GM23338 (cell line): ENCODE data around the gene USP49. TPM values are rescaled to one million over a fixed set of nuclear protein-coding genes. Genes with fewer than 3 reads are reported as not detected.

Source experiments
- EZH2 ChIP-seq: fragments of 200-600 bp; sonication (generic); IDR thresholded peaks from one replicate; pipeline ENCODE4 v1.8.0; 2017; ENCODE audit warnings: antibody characterized with exemption, mild to moderate bottlenecking, low read depth; ENCODE audit not compliant: unreplicated experiment
- EZH2phosphoT487 ChIP-seq: fragments of 200-600 bp; sonication (generic); IDR thresholded peaks from one replicate; pipeline ENCODE4 v1.8.1; 2018; ENCODE audit warnings: antibody characterized with exemption; ENCODE audit not compliant: unreplicated experiment
- JUNB ChIP-seq: IDR thresholded peaks from one replicate; pipeline ENCODE4 v1.6.1; 2016; ENCODE audit warnings: antibody characterized with exemption; ENCODE audit not compliant: unreplicated experiment
- NANOG ChIP-seq: IDR thresholded peaks from 2 replicates; pipeline ENCODE4 v1.6.1; 2016; ENCODE audit warnings: antibody characterized with exemption, borderline replicate concordance
- STAT1 ChIP-seq: IDR thresholded peaks from one replicate; pipeline ENCODE4 v1.6.1; 2016; ENCODE audit warnings: antibody characterized with exemption; ENCODE audit not compliant: unreplicated experiment
- ZNF331 ChIP-seq: fragments of 250-450 bp; sonication (Bioruptor Pico); IDR thresholded peaks from 2 replicates; pipeline ENCODE4 v1.5.0; 2020; ENCODE audit warnings: low read depth, mild to moderate bottlenecking, moderate library complexity
- polyA plus RNA-seq: library from polyadenylated mRNA; unstranded; fragments of >200 nt; fragmentation: Nextera tagmentation; extraction: Ambion mirVana; gene quantifications from 2 replicates; pipeline ENCODE4 v1.2.1, GENCODE V29; 2016
- small RNA-seq: library from RNA; depleted of rRNA; stranded (forward); fragments of <200 nt; gene quantifications from one replicate; pipeline ENCODE3, GENCODE V24; 2014; ENCODE audit warnings: low replicate concordance
- total RNA-seq: library from RNA; depleted of rRNA; stranded (reverse); fragments of >200 nt; shearing (Covaris generic); gene quantifications from 2 replicates; pipeline ENCODE4 v1.2.3, GENCODE V29; 2014; rRNA removed
- TF ChIP-seq, protein P1 (sequence below): IDR thresholded peaks from one replicate; pipeline ENCODE4 v1.6.1; 2018; ENCODE audit warnings: antibody characterized with exemption; ENCODE audit not compliant: unreplicated experiment
- TF ChIP-seq, protein P2 (sequence below): IDR thresholded peaks from 2 replicates; pipeline ENCODE4 v1.6.1; 2016; ENCODE audit warnings: antibody characterized with exemption

Gene USP49
- total and polyA plus RNA-seq, 2 experiments from 2014 or later = 5.9 to 21.5 TPM

DNA sequence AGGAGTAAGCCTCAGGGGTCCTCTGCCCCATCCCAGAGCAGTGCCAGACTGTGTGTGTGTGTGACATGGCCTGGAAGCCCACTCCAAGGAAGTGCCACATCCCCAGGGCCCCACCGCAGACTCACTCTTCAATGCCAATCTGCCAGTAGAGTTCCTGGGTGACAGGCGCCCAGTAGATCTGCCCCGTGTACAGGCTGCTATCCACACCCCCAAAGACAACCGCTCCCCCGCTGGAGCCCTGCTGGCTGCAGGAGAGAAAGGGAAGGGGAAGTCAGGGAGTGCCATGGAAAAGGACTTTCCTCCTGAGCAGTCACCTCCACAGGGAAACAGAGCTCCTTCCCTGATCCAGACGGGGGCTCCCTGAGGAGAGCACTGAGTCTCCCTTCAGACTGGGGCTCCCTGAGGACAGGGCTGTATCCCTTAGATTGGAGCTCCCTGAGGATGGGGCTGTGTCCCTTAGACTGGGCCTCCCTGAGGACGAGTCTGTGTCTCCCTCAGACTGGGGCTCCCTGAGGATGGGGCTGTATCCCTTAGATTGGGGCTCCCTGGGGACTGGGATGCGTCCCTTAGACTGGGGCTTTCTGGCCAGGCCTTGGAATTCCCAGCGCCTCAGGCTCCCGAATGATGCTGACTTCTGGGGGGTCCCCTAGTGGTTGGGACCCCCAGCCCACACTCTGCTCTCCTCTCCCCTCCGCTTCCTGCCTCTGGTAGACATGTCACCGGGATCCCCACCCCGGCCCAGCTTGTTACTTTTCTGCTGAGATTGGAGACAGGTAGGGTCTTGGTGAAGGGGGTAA lies 154.6 kb downstream of the USP49 start (continued):
- TF ChIP-seq, protein P1, sequence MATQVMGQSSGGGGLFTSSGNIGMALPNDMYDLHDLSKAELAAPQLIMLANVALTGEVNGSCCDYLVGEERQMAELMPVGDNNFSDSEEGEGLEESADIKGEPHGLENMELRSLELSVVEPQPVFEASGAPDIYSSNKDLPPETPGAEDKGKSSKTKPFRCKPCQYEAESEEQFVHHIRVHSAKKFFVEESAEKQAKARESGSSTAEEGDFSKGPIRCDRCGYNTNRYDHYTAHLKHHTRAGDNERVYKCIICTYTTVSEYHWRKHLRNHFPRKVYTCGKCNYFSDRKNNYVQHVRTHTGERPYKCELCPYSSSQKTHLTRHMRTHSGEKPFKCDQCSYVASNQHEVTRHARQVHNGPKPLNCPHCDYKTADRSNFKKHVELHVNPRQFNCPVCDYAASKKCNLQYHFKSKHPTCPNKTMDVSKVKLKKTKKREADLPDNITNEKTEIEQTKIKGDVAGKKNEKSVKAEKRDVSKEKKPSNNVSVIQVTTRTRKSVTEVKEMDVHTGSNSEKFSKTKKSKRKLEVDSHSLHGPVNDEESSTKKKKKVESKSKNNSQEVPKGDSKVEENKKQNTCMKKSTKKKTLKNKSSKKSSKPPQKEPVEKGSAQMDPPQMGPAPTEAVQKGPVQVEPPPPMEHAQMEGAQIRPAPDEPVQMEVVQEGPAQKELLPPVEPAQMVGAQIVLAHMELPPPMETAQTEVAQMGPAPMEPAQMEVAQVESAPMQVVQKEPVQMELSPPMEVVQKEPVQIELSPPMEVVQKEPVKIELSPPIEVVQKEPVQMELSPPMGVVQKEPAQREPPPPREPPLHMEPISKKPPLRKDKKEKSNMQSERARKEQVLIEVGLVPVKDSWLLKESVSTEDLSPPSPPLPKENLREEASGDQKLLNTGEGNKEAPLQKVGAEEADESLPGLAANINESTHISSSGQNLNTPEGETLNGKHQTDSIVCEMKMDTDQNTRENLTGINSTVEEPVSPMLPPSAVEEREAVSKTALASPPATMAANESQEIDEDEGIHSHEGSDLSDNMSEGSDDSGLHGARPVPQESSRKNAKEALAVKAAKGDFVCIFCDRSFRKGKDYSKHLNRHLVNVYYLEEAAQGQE = no peak
- no peak for TF ChIP-seq JUNB
- TF ChIP-seq STAT1 = no peak
- TF ChIP-seq, protein P2, sequence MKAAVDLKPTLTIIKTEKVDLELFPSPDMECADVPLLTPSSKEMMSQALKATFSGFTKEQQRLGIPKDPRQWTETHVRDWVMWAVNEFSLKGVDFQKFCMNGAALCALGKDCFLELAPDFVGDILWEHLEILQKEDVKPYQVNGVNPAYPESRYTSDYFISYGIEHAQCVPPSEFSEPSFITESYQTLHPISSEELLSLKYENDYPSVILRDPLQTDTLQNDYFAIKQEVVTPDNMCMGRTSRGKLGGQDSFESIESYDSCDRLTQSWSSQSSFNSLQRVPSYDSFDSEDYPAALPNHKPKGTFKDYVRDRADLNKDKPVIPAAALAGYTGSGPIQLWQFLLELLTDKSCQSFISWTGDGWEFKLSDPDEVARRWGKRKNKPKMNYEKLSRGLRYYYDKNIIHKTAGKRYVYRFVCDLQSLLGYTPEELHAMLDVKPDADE = no peak
- no peak for TF ChIP-seq EZH2phosphoT487
- no peak for TF ChIP-seq NANOG
- TF ChIP-seq ZNF331 (CRISPR knock-in tag) = no peak
- no peak for TF ChIP-seq EZH2

Small RNAs within 50 kb of the gene (small RNA-seq; reads per million reads assigned to genes)
- not detected for gene AL365205.2
- gene AL365205.3 = not detected
- not detected for gene RF00019
- gene RF00393 = not detected

Other genes starting within 250 kb of the USP49 start
- 1.7 and 4.3 TPM in 2 replicates for gene TFEB, start 159.8 kb downstream of the USP49 start, total RNA-seq
- gene TFEB, start 159.8 kb downstream of the USP49 start, polyA plus RNA-seq = 1.1 and 1.3 TPM in 2 replicates
- gene PGC, start 148.0 kb downstream of the USP49 start, total RNA-seq = not detected in 2 replicates
- not detected in 2 replicates for gene PGC, start 148.0 kb downstream of the USP49 start, polyA plus RNA-seq
- 3.3 and 4.9 TPM in 2 replicates for gene FRS3, start 115.5 kb downstream of the USP49 start, total RNA-seq
- gene FRS3, start 115.5 kb downstream of the USP49 start, polyA plus RNA-seq = 1.3 and 2.0 TPM in 2 replicates
- 0.66 and 0.89 TPM in 2 replicates for gene PRICKLE4, start 114.6 kb downstream of the USP49 start, total RNA-seq
- gene PRICKLE4, start 114.6 kb downstream of the USP49 start, polyA plus RNA-seq = 0.42 and 0.48 TPM in 2 replicates
- gene TOMM6, start 107.7 kb downstream of the USP49 start, total RNA-seq = 180 and 195 TPM in 2 replicates
- 357 and 372 TPM in 2 replicates for gene TOMM6, start 107.7 kb downstream of the USP49 start, polyA plus RNA-seq
- 39.3 and 47.2 TPM in 2 replicates for gene MED20, start 25.8 kb upstream of the USP49 start, total RNA-seq
- 18.1 and 20.1 TPM in 2 replicates for gene MED20, start 25.8 kb upstream of the USP49 start, polyA plus RNA-seq
- gene BYSL, start 26.1 kb upstream of the USP49 start, total RNA-seq = 32.7 and 33.7 TPM in 2 replicates
- 30.3 and 35.3 TPM in 2 replicates for gene BYSL, start 26.1 kb upstream of the USP49 start, polyA plus RNA-seq
- gene CCND3, start 46.4 kb upstream of the USP49 start, total RNA-seq = 24.5 and 30.9 TPM in 2 replicates
- gene CCND3, start 46.4 kb upstream of the USP49 start, polyA plus RNA-seq = 19.1 and 19.7 TPM in 2 replicates
- gene TAF8, start 155.1 kb upstream of the USP49 start, total RNA-seq = 26.5 and 30.6 TPM in 2 replicates
- gene TAF8, start 155.1 kb upstream of the USP49 start, polyA plus RNA-seq = 18.7 and 19.1 TPM in 2 replicates
- 40.9 and 48.3 TPM in 2 replicates for gene C6orf132, start 247.2 kb upstream of the USP49 start, total RNA-seq
- 22.2 and 24.3 TPM in 2 replicates for gene C6orf132, start 247.2 kb upstream of the USP49 start, polyA plus RNA-seq